T47D (cell line): Measurements from ENCODE around the gene CHGA.

Source experiments
- DNase-seq, 2 experiments: peaks; one replicate each; pipeline versions ENCODE4 v3.0.0 to v3.0.0-alpha.2; 2011 to 2012; ENCODE audit warnings: low read depth in 1 of 2, low spot score in 1 of 2
- JUND ChIP-seq: IDR thresholded peaks from 2 replicates; pipeline ENCODE4 v1.6.1; 2012; ENCODE audit warnings: low read depth
- in situ Hi-C: cut with HindIII; loops from 2 replicates; pipeline ENCODE4 v1.10.0; 2016; ENCODE audit warnings: low sequenced_read_pairs, low pct_unique_long_range_greater_than_20kb

Gene CHGA

GRCh38 chr14:92922883-92923743 lies at the start of gene CHGA:
Gene CHGA (plus strand): TSS chr14:92923150. CDS start chr14:92923360, 210 bp downstream.
- peak; percentile 75 to 92 for DNase-seq
- in situ Hi-C loops: no loop called here
- TF ChIP-seq JUND: no peak

- no peak for DNase-seq
- in situ Hi-C loops: no loop called here
- no peak for TF ChIP-seq JUND
These were observed 47.8 kb upstream of the CHGA start for GRCh38 chr14:92874962-92875661.

GRCh38 chr14:92877757-92878431 lies 45.1 kb upstream of the CHGA start:
- no peak for TF ChIP-seq JUND
- DNase-seq: no peak
- in situ Hi-C loops: no loop called here

- no peak for DNase-seq
These were observed 42.6 kb upstream of the CHGA start for GRCh38 chr14:92880351-92880750.

GRCh38 chr14:92880851-92881250 lies 42.1 kb upstream of the CHGA start:
- in situ Hi-C loops: no loop called here
- no peak for TF ChIP-seq JUND
- DNase-seq: peak; percentile 91 to 93

More at GRCh38 chr14:92880351-92880750, 42.6 kb upstream of the CHGA start:
- in situ Hi-C loops: no loop called here
- TF ChIP-seq JUND: no peak

GRCh38 chr14:92883066-92883465 lies 39.9 kb upstream of the CHGA start:
- in situ Hi-C loops: no loop called here
- no peak for TF ChIP-seq JUND
- DNase-seq: no peak

GRCh38 chr14:92884410-92884809 lies 38.5 kb upstream of the CHGA start:
- in situ Hi-C loops: no loop called here
- no peak for DNase-seq
- no peak for TF ChIP-seq JUND

GRCh38 chr14:92885279-92886061 lies 37.5 kb upstream of the CHGA start:
- TF ChIP-seq JUND: no peak

GRCh38 chr14:92886337-92886736 lies 36.6 kb upstream of the CHGA start:
- no peak for DNase-seq
- in situ Hi-C loops: no loop called here
- no peak for TF ChIP-seq JUND

More at GRCh38 chr14:92885279-92886061, 37.5 kb upstream of the CHGA start:
- no peak for DNase-seq
- in situ Hi-C loops: no loop called here

GRCh38 chr14:92887157-92887556 lies 35.8 kb upstream of the CHGA start:
- no peak for TF ChIP-seq JUND
- in situ Hi-C loops: no loop called here

GRCh38 chr14:92888896-92889295 lies 34.1 kb upstream of the CHGA start:
- no peak for DNase-seq
- in situ Hi-C loops: no loop called here
- no peak for TF ChIP-seq JUND

More at GRCh38 chr14:92887157-92887556, 35.8 kb upstream of the CHGA start:
- no peak for DNase-seq
